ENCODE measurements around the gene SLC46A3.

- TF ChIP-seq CTCF (IDR thresholded peaks at IDR 0.05) (no peak), POLR2AphosphoS5 (IDR thresholded peaks at IDR 0.05) (no peak), POLR2A (IDR thresholded peaks at IDR 0.05) (no peak)
Observed at GRCh38 chr13:28729541-28729940, 10.8 kb upstream of the SLC46A3 start.
